ENCODE data around the gene ASTN2. TPM values are rescaled to one million over a fixed set of nuclear protein-coding genes. Genes with fewer than 3 reads are reported as not detected.

Gene ASTN2
- total RNA-seq, 1 donor from 2014 or later: 10.0 TPM

- no peaks in the 10 kb centered on the region for H3K9me3 Mint-ChIP-seq (ENCODE audit: unreplicated experiment)
- no peak for TF ChIP-seq CTCF (IDR thresholded peaks at IDR 0.05; ENCODE audit: unreplicated experiment)
- no peak for DNase-seq (ENCODE audit: low spot score)
Observed at GRCh38 chr9:116432051-116432450, 982.8 kb downstream of the ASTN2 start.

DNA sequence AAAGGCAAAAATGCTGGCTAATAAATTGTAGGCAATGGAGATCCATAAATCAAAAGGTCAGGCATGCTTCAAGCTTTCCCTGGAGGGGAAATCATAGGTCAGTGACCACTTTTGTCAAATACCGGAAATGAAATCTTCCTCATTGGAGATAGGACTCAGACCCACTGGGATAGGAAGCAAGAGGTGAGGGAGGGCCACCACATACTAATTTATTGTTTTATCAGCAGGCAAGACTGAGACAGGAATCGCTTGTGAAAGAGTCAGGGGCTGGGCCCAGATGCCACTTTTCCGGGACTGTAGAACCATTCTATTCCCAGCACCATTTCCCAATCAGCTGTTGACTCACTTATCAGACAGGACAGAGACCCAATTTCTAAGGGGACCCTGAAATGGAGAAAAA, 984.0 kb downstream of the ASTN2 start:
- H3K27ac Mint-ChIP-seq (ENCODE audit: unreplicated experiment): no peak overlapping the region
- DNase-seq (ENCODE audit: low spot score): no peak
- no peak for TF ChIP-seq CTCF (IDR thresholded peaks at IDR 0.05; ENCODE audit: unreplicated experiment)
- H3K4me3 Mint-ChIP-seq (ENCODE audit: unreplicated experiment): no peak overlapping the region
- H3K4me1 Mint-ChIP-seq (ENCODE audit: unreplicated experiment): peaks cover 3% of the 10 kb centered on the region
- H3K9me3 Mint-ChIP-seq (ENCODE audit: unreplicated experiment): no peaks in the 10 kb centered on the region
- H3K36me3 Mint-ChIP-seq (ENCODE audit: low read depth, unreplicated experiment): no peaks in the 10 kb centered on the region
- H3K27me3 Mint-ChIP-seq (ENCODE audit: unreplicated experiment): peaks cover 2% of the 10 kb centered on the region

More at GRCh38 chr9:116432051-116432450, 982.8 kb downstream of the ASTN2 start:
- no peak overlapping the region for H3K4me3 Mint-ChIP-seq (ENCODE audit: unreplicated experiment)
- H3K27ac Mint-ChIP-seq (ENCODE audit: unreplicated experiment): no peak overlapping the region
- H3K27me3 Mint-ChIP-seq (ENCODE audit: unreplicated experiment): peaks cover 2% of the 10 kb centered on the region
- no peaks in the 10 kb centered on the region for H3K36me3 Mint-ChIP-seq (ENCODE audit: low read depth, unreplicated experiment)
- H3K4me1 Mint-ChIP-seq (ENCODE audit: unreplicated experiment): peaks cover 3% of the 10 kb centered on the region

GRCh38 chr9:116425244-116425643, 989.6 kb downstream of the ASTN2 start:
- H3K36me3 Mint-ChIP-seq (ENCODE audit: low read depth, unreplicated experiment): peaks cover 3% of the 10 kb centered on the region
- H3K9me3 Mint-ChIP-seq (ENCODE audit: unreplicated experiment): no peaks in the 10 kb centered on the region
- no peak for TF ChIP-seq CTCF (IDR thresholded peaks at IDR 0.05; ENCODE audit: unreplicated experiment)
- no peak overlapping the region for H3K27ac Mint-ChIP-seq (ENCODE audit: unreplicated experiment)
- no peaks in the 10 kb centered on the region for H3K4me1 Mint-ChIP-seq (ENCODE audit: unreplicated experiment)
- H3K27me3 Mint-ChIP-seq (ENCODE audit: unreplicated experiment): peaks cover 2% of the 10 kb centered on the region
- DNase-seq (ENCODE audit: low spot score): no peak
- H3K4me3 Mint-ChIP-seq (ENCODE audit: unreplicated experiment): no peak overlapping the region

GRCh38 chr9:116423149-116423548, 991.7 kb downstream of the ASTN2 start:
- no peak overlapping the region for H3K27ac Mint-ChIP-seq (ENCODE audit: unreplicated experiment)
- TF ChIP-seq CTCF (IDR thresholded peaks at IDR 0.05; ENCODE audit: unreplicated experiment): no peak

GRCh38 chr9:116422119-116422979, 992.5 kb downstream of the ASTN2 start:
- peaks cover 3% of the 10 kb centered on the region for H3K36me3 Mint-ChIP-seq (ENCODE audit: low read depth, unreplicated experiment)
- no peak for DNase-seq (ENCODE audit: low spot score)
- H3K27ac Mint-ChIP-seq (ENCODE audit: unreplicated experiment): no peak overlapping the region
- no peaks in the 10 kb centered on the region for H3K9me3 Mint-ChIP-seq (ENCODE audit: unreplicated experiment)
- H3K4me3 Mint-ChIP-seq (ENCODE audit: unreplicated experiment): no peak overlapping the region
- no peaks in the 10 kb centered on the region for H3K27me3 Mint-ChIP-seq (ENCODE audit: unreplicated experiment)
- no peaks in the 10 kb centered on the region for H3K4me1 Mint-ChIP-seq (ENCODE audit: unreplicated experiment)
- no peak for TF ChIP-seq CTCF (IDR thresholded peaks at IDR 0.05; ENCODE audit: unreplicated experiment)

More at GRCh38 chr9:116423149-116423548, 991.7 kb downstream of the ASTN2 start:
- Mint-ChIP-seq H3K4me1 (ENCODE audit: unreplicated experiment) (no peaks in the 10 kb centered on the region), H3K36me3 (ENCODE audit: low read depth, unreplicated experiment) (peaks cover 3% of the 10 kb centered on the region), H3K4me3 (ENCODE audit: unreplicated experiment) (no peak overlapping the region), H3K27me3 (ENCODE audit: unreplicated experiment) (peaks cover 2% of the 10 kb centered on the region), H3K9me3 (ENCODE audit: unreplicated experiment) (no peaks in the 10 kb centered on the region)
- DNase-seq (ENCODE audit: low spot score): no peak
